Upper lobe of left lung (tissue), 6 donors: ENCODE data around the gene EPHA2. TPM values are rescaled to one million over a fixed set of nuclear protein-coding genes. Genes with fewer than 3 reads are reported as not detected.

Experiments
- ATAC-seq, 2 donors: fragments of 200-7000 bp; cut with Tn5 transposase; one replicate each; pipeline ENCODE4 v1.9.1; 2022; ENCODE audit warnings: mild to moderate bottlenecking in 2 of 2, moderate library complexity in 2 of 2; ENCODE audit not compliant: low FRiP score in 2 of 2
- DNase-seq, 2 donors: peaks; one replicate each; pipeline ENCODE4 v3.0.0-alpha.2; 2019 to 2020
- H3K27ac ChIP-seq, 4 donors: fragments of 200-600 bp; sonication (generic); one replicate each; pipeline ENCODE4 v1.5.1; 2016 to 2019
- H3K27me3 ChIP-seq, 4 donors: fragments of 200-600 bp; sonication (generic); one replicate each; pipeline ENCODE4 v1.5.1; 2017 to 2019
- H3K36me3 ChIP-seq, 4 donors: fragments of 200-600 bp; sonication (generic); one replicate each; pipeline ENCODE4 v1.5.1; 2016 to 2019
- H3K4me1 ChIP-seq, 4 donors: fragments of 200-600 bp; sonication (generic); one replicate each; pipeline ENCODE4 v1.5.1; 2018 to 2019
- H3K4me3 ChIP-seq, 4 donors: fragments of 200-600 bp; sonication (generic); one replicate each; pipeline ENCODE4 v1.5.1; 2017 to 2019; ENCODE audit warnings: mild to moderate bottlenecking in 2 of 4, moderate library complexity in 1 of 4
- H3K9me3 ChIP-seq, 4 donors: fragments of 200-600 bp; sonication (generic); one replicate each; pipeline ENCODE4 v1.5.1; 2018 to 2019
- EP300 ChIP-seq, 4 donors: sonication (generic); formaldehyde crosslinking; IDR thresholded peaks; one replicate each; pipeline ENCODE4 v1.5.1; 2017; ENCODE audit warnings: antibody characterized with exemption in 4 of 4, control low read depth in 2 of 4
- POLR2A ChIP-seq, 4 donors: fragments of 450-650 bp; IDR thresholded peaks; one replicate each; pipeline ENCODE4 v1.5.1; 2016 to 2017; ENCODE audit warnings: antibody characterized with exemption in 4 of 4, mild to moderate bottlenecking in 2 of 4
- POLR2AphosphoS5 ChIP-seq, 2 donors: sonication (generic); formaldehyde crosslinking; IDR thresholded peaks; one replicate each; pipeline ENCODE4 v1.5.1; 2017; ENCODE audit warnings: antibody characterized with exemption in 2 of 2
- WGBS, 2 donors: methylation state at CpG; one replicate each; pipeline ENCODE4 v1.1.5; 2017 to 2018; 5-methylcytosine and 5-hydroxymethylcytosine counted together
- total RNA-seq, 6 donors: library from RNA; depleted of rRNA in 4 of 6; stranded (reverse); fragments of >200 nt in 4 of 6; gene quantifications; one replicate each; pipeline versions ENCODE4 v1.1.0 to v1.2.1, GENCODE V29; 2016 to 2021
- TF ChIP-seq, protein P1 (sequence below), 6 experiments: fragments of 450-650 bp in 4 of 6; fragments of 200-600 bp in 2 of 6; sonication (generic) in 2 of 6; IDR thresholded peaks; one replicate each; pipeline ENCODE4 v1.5.1; 2016 to 2019; ENCODE audit warnings: antibody characterized with exemption in 6 of 6
- donor health status: DM: no; HTN: no; CAD: no; lungs with moderate emphysema.
- donor health status: DM: no; HTN: yes; CAD: no; lungs with severe emphysema.

Gene EPHA2
- 10 to 100 TPM; 21.0 to 66.3 (median 38.7) TPM for total RNA-seq

DNA sequence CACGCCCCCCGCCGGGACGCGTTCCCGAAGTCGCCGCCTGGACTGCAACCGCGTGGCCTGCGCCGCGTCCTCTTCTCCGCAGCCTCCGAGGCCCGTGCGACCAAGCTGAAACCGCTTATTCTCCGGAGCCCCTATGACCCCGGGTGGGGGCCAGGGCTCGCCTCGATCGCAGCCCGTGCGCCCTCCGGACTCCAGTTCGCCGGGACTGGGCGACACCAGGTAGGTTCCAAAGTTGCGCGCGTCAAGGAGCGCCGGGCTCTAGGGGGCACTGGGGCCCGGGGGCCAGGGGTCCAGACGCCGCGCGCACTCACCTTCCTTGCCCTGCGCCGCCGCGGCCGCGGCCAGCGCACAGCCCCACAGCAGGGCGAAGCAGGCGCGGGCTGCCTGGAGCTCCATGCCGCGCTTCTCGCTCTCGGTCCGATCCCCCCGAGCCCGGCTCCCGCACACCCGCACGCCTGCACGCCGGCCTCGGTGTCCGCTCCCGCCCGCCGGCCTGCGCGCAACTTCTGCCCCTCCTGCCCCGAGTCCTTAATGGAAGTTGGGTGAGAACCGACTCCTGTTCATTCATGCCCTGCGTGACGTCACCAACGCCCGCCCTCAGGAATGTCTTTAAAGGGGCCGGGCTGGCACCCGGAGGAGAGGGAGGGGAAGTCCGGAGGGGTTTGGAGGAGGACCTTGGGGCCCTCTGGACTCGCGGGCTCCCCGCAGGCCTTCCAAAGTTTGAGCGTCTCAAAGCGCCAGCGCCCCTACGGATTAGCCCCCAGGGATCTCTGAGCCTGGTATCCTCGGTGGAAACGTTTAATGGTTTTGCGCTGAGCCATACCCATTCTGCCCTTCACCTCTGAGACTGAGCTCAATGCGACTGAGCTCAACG, at the start of gene EPHA2:
EPHA2 (minus strand) TSS at position 533 of the 874 bp plus-strand sequence; CDS start at position 396, 137 bp downstream.
- peak within 1 kb of the TSS; percentile 68 to 85 (median 72) for H3K4me3 ChIP-seq
- H3K4me1 ChIP-seq = peaks cover 55 to 70% (median 61%) of the 10 kb centered on the region in 4 donors
- WGBS, 2 donors = 8 to 15% methylated on average over 17 of the region's 89 CpGs
- H3K27me3 ChIP-seq = no peaks in the 10 kb centered on the region
- ATAC-seq (peak; percentile 51 to 80), DNase-seq (peak; percentile 91 to 92)
- H3K27ac ChIP-seq = peak within 1 kb of the TSS; percentile 90 to 96 (median 91)
- H3K9me3 ChIP-seq = no peaks in the 10 kb centered on the region
- TF ChIP-seq POLR2AphosphoS5 (IDR thresholded peaks at IDR 0.05) = peak; percentile 87 to 98
- TF ChIP-seq, protein P1, sequence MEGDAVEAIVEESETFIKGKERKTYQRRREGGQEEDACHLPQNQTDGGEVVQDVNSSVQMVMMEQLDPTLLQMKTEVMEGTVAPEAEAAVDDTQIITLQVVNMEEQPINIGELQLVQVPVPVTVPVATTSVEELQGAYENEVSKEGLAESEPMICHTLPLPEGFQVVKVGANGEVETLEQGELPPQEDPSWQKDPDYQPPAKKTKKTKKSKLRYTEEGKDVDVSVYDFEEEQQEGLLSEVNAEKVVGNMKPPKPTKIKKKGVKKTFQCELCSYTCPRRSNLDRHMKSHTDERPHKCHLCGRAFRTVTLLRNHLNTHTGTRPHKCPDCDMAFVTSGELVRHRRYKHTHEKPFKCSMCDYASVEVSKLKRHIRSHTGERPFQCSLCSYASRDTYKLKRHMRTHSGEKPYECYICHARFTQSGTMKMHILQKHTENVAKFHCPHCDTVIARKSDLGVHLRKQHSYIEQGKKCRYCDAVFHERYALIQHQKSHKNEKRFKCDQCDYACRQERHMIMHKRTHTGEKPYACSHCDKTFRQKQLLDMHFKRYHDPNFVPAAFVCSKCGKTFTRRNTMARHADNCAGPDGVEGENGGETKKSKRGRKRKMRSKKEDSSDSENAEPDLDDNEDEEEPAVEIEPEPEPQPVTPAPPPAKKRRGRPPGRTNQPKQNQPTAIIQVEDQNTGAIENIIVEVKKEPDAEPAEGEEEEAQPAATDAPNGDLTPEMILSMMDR (IDR thresholded peaks at IDR 0.05) = peak in 2 of 6 experiments; percentile 12 to 13
- peak in 1 of 4 donors; percentile 43 for TF ChIP-seq EP300 (IDR thresholded peaks at IDR 0.05)
- TF ChIP-seq POLR2A (IDR thresholded peaks at IDR 0.05) = peak in 3 of 4 donors; percentile 79 to 94 (median 94)
- no peaks in the 10 kb centered on the region for H3K36me3 ChIP-seq

DNA sequence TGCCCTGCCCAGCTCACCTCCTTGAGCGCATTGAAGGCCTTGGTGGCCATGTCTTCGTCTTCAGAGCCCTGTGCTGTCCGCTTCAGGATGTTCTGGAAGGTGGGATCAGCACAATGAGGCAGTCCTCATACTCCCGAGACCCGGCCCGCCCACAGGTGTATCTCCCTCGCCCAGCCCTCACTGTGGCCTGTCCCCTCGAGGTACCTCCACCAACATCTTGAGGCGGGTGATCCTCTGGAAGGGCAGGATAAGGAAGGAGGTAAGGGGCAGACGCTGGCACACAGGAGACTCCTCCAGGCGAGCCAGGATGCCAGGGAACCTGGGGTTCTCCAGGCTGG, 49.4 kb upstream of the EPHA2 start:
- ATAC-seq (no peak), DNase-seq (peak in 1 of 2 donors; percentile 52)
- TF ChIP-seq, protein P1 (IDR thresholded peaks at IDR 0.05) = peak in 1 of 6 experiments; percentile 0
- TF ChIP-seq POLR2AphosphoS5 (IDR thresholded peaks at IDR 0.05) = no peak
- H3K4me3 ChIP-seq = no peak overlapping the region
- H3K4me1 ChIP-seq = peaks cover 8 to 28% (median 18%) of the 10 kb centered on the region in 4 donors
- no peaks in the 10 kb centered on the region for H3K27me3 ChIP-seq
- peak overlapping the region in 1 of 4 donors; percentile 92 for H3K27ac ChIP-seq
- WGBS, 2 donors = 96 to 100% methylated on average over 1 to 11 of the region's 11 CpGs
- peaks cover 0 to 6% (median 2%) of the 10 kb centered on the region in 4 donors for H3K36me3 ChIP-seq
- H3K9me3 ChIP-seq = no peaks in the 10 kb centered on the region

DNA sequence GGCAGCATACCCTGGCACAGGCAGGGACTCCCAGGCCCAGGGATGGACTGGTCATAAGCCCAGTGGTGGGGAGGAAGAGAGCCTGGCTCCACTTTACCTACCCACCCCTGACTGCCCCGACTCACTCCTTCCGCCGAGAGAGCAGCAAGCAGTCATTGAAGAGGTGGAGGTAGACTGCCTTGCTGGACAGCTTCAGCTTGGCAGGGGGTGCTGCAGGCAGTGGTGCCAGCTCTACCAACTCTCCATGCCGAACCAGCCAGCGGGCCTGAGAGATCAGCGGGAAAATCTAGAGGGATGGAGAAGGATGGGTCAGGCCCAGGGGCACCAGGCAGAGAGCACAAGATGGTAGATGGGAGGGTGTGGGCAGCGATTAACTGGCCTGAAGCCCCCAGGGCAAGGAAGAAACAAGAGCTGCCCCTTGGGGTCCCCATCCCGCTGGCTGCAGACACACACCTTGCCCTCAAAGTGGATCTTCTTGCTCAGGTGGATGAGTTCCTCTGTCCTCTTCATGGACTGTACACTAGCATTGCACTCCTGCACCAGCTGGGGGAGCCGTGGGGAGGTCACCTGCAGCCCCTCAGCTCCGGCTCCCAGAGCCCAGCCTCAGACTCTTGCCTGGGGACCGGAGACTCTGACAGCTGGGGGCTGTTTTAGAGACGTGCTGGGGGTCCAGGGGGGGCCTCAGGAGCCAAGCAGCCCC, 48.9 kb upstream of the EPHA2 start:
- TF ChIP-seq POLR2A (IDR thresholded peaks at IDR 0.05) = no peak
- TF ChIP-seq, protein P1 (IDR thresholded peaks at IDR 0.05) = peak in 2 of 6 experiments; percentile 23 to 26
- WGBS, 2 donors = 81 to 100% methylated on average over 6 to 12 of the region's 12 CpGs
- no peak for ATAC-seq
- no peak for DNase-seq
- Histone ChIP-seq H3K9me3 (no peaks in the 10 kb centered on the region), H3K36me3 (peaks cover 0 to 6% (median 2%) of the 10 kb centered on the region in 4 donors), H3K4me3 (no peak overlapping the region), H3K4me1 (peaks cover 8 to 28% (median 17%) of the 10 kb centered on the region in 4 donors), H3K27me3 (no peaks in the 10 kb centered on the region), H3K27ac (no peak overlapping the region)

DNA sequence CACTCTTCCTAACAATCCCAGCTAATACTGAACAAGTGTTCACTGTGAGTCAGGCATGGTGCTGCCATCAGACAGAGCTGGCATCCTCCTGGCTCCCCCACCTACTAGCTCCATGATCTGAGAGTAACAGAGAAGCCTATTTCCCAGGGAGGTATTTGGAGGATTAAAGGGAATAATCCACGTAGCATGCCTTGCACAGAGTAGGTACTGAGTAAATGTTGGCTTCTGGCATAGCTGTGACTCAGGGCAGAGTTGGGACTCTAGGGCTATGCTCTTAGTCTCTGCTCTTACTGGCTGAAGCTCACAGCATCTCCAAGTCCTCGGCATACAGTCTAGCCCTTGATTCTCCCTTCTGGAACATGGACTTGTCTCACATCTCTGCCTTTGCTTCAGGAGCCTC, 48.3 kb upstream of the EPHA2 start:
- 92 to 100% methylated on average over 2 of the region's 2 CpGs for WGBS, 2 donors
- H3K4me3 ChIP-seq = no peak overlapping the region
- no peaks in the 10 kb centered on the region for H3K27me3 ChIP-seq
- ATAC-seq = no peak
- no peaks in the 10 kb centered on the region for H3K9me3 ChIP-seq
- H3K36me3 ChIP-seq = peaks cover 0 to 7% (median 3%) of the 10 kb centered on the region in 4 donors
- TF ChIP-seq POLR2AphosphoS5 (IDR thresholded peaks at IDR 0.05) = no peak
- H3K27ac ChIP-seq = no peak overlapping the region
- peaks cover 8 to 28% (median 15%) of the 10 kb centered on the region in 4 donors for H3K4me1 ChIP-seq
- DNase-seq = no peak

DNA sequence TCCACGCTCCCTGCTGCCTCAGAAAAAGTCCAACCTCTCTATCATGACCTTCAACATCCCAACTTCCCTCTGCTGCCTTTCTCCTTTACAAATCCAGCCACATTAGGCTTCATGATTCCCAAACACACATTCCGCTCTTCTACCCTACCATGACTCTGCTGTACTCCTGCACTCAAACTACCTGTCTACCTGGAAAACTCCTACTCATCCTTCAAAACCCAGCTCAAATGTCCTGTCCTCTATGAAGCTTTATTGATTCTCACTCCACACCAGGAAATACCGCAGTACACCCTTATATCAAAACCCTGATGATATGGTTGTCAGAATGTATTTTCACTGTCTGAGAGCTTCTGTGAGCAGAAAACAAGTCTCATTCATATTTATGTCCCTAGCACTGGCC, 47.7 kb upstream of the EPHA2 start:
- peaks cover 8 to 28% (median 15%) of the 10 kb centered on the region in 4 donors for H3K4me1 ChIP-seq
- H3K36me3 ChIP-seq = peaks cover 0 to 14% (median 3%) of the 10 kb centered on the region in 4 donors
- H3K27me3 ChIP-seq = no peaks in the 10 kb centered on the region
- no peak for TF ChIP-seq EP300 (IDR thresholded peaks at IDR 0.05)
- TF ChIP-seq POLR2AphosphoS5 (IDR thresholded peaks at IDR 0.05) = no peak
- TF ChIP-seq, protein P1 (IDR thresholded peaks at IDR 0.05) = no peak
- no peak for TF ChIP-seq POLR2A (IDR thresholded peaks at IDR 0.05)
- ATAC-seq = no peak
- 32 to 65% methylated on average over 3 of the region's 3 CpGs for WGBS, 2 donors
- no peak overlapping the region for H3K27ac ChIP-seq
- DNase-seq = no peak
- H3K9me3 ChIP-seq = no peaks in the 10 kb centered on the region
- no peak overlapping the region for H3K4me3 ChIP-seq
